ENCODE measurements around the gene SERPINA5. TPM values are rescaled to one million over a fixed set of nuclear protein-coding genes. Genes with fewer than 3 reads are reported as not detected.
A peak's percentile ranks its signal among the peaks of the same experiment; 100 is the strongest.
"Not testable (repeated sequence)": the region's sequence is repeated elsewhere in the genome, so short reads cannot be mapped to it uniquely, and the experiment has no call there.

Gene SERPINA5
- total and polyA plus RNA-seq, 3 experiments from 2014 or later: not detected

DNA sequence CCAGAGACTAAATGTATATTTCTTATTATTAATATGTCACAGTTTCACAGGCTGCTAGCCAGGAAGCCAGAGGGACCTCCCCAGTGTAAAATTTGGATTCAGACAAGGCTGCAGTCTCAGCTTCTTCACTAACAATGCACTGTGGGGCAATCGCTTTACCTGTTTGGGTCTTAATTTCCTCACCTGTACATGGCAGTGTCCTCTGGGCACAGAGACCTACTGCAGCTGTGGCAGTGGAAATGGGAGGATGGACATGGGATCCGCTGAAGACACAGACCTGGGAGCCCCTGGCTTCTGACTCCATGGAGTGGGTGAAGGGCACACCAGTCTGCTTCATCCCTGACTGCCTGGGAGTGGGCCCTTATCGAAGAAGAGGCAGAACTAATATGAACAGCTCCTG lies 6.9 kb upstream of the SERPINA5 start:
- Mint-ChIP-seq H3K9me3 (peaks cover 0 to 3% (median 0%) of the 10 kb centered on the region in 5 donors), H3K27ac (no peak overlapping the region), H3K4me1 (no peaks in the 10 kb centered on the region), H3K4me3 (no peak overlapping the region), H3K27me3 (peaks cover 3 to 6% of the 10 kb centered on the region in 2 donors), H3K36me3 (no peaks in the 10 kb centered on the region)
- POLR2A ChIA-PET: no interaction called here
- DNase-seq: no peak
- Histone ChIP-seq H3K4me3 (ENCODE audit: low read length) (no peak overlapping the region), H3K36me3 (ENCODE audit: insufficient read depth, low read length) (no peaks in the 10 kb centered on the region), H3K27ac (ENCODE audit: low read depth, low read length) (no peak overlapping the region), H3K4me1 (ENCODE audit: insufficient read depth, low read length) (no peaks in the 10 kb centered on the region), H3K27me3 (ENCODE audit: insufficient read depth, low read length, poor library complexity, severe bottlenecking) (no peaks in the 10 kb centered on the region), H3K9me3 (ENCODE audit: low read length) (no peaks in the 10 kb centered on the region)
- CTCF ChIA-PET: no interaction called here

DNA sequence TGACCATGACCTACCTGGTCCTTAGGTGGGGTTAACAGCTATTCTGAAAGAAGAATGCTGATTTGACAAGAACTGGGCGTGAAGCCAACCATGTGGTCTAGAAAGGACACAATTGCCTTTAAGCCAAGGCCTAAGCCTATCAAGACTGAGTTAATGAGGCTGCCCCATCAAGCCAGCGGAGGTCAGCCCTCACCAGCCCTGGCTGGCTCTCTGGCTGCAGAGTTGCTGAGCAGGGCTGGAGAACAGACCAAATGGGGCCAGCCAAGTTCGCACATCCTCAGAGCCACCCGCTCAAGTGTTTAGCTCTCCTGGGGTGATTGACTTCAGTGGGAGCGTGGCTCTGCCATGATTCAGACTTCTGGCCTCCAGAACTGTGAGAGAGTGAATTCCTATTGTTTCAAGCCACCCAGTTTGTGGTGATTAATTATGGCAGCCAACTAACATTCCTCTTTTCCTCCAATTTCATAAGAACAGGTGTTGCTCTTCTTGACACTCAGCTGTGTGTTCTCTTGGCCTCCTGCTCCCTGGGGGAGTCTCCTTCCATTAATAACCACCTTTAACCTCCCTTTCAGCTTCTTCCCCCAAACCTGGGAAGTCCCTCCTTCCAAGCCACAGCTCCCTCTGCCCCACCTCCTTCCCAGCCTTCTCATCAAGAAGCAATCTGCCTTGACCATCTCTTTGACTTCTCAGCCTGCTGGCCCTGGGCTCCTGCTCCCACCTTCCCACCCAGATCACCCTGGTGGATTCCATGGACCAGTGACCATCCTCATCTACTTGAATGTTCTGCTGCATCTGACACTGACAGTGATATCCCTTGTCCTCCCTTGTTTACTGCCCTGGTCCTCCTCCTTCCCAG lies 5.3 kb upstream of the SERPINA5 start:
- Histone ChIP-seq H3K27ac (ENCODE audit: low read depth, low read length) (no peak overlapping the region), H3K9me3 (ENCODE audit: low read length) (no peaks in the 10 kb centered on the region), H3K27me3 (ENCODE audit: insufficient read depth, low read length, poor library complexity, severe bottlenecking) (no peaks in the 10 kb centered on the region), H3K4me1 (ENCODE audit: insufficient read depth, low read length) (no peaks in the 10 kb centered on the region), H3K4me3 (ENCODE audit: low read length) (no peak overlapping the region), H3K36me3 (ENCODE audit: insufficient read depth, low read length) (no peaks in the 10 kb centered on the region)
- Mint-ChIP-seq H3K4me3 (no peak overlapping the region), H3K36me3 (no peaks in the 10 kb centered on the region), H3K27me3 (peaks cover 4 to 12% of the 10 kb centered on the region in 2 donors), H3K9me3 (peaks cover 0 to 2% (median 0%) of the 10 kb centered on the region in 5 donors), H3K4me1 (no peaks in the 10 kb centered on the region), H3K27ac (no peak overlapping the region)
- ChIA-PET CTCF (no interaction called here), POLR2A (no interaction called here)
- no peak for DNase-seq

DNA sequence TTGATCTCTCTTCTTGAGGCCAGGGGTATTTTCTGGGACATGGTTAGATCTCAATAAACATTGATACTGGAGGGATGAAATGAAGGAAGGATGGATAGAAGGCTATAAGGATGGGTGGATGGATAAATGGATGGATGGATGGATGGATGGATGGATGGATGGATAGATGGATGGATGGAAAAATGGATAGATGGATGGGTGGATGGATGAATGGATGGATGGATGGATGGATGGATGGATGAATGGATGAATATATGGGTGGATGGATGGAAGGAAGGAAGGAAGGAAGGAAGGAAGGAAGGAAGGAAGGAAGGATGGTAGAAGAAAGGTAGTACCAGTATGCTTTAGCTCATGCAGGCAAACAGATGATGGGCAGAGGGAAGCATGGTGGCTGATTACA lies 3.8 kb upstream of the SERPINA5 start:
- H3K4me1 ChIP-seq (ENCODE audit: insufficient read depth, low read length); POLR2A ChIA-PET; H3K4me3 ChIP-seq (ENCODE audit: low read length); H3K36me3 Mint-ChIP-seq; DNase-seq; H3K27ac ChIP-seq (ENCODE audit: low read depth, low read length); H3K36me3 ChIP-seq (ENCODE audit: insufficient read depth, low read length); H3K4me3 Mint-ChIP-seq; CTCF ChIA-PET; H3K4me1 Mint-ChIP-seq; H3K27ac Mint-ChIP-seq; H3K9me3 Mint-ChIP-seq; H3K27me3 ChIP-seq (ENCODE audit: insufficient read depth, low read length, poor library complexity, severe bottlenecking); H3K9me3 ChIP-seq (ENCODE audit: low read length): not testable (repeated sequence)
- H3K27me3 Mint-ChIP-seq: peaks cover 4 to 14% of the 10 kb centered on the region in 2 donors

DNA sequence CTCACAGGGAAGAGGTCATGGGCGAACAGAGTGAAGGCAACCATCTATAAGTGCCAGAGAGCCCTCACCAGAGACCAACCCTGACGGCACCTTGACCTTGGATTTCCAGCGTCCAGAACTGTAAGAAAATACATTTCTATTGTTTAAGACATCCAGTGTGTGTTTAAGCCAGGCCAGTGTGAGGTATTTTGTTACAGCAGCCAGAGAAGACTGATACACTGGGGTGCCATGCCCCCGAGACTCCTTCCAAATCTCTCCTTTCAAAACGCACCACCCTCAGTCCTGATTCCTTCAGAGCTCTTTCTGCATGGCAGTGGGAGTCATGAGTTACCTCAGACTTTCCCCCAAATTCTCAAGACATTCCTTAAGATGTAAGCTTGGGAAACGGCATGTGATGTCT lies 2.5 kb upstream of the SERPINA5 start:
- H3K4me1 Mint-ChIP-seq: no peaks in the 10 kb centered on the region
- DNase-seq: no peak

DNA sequence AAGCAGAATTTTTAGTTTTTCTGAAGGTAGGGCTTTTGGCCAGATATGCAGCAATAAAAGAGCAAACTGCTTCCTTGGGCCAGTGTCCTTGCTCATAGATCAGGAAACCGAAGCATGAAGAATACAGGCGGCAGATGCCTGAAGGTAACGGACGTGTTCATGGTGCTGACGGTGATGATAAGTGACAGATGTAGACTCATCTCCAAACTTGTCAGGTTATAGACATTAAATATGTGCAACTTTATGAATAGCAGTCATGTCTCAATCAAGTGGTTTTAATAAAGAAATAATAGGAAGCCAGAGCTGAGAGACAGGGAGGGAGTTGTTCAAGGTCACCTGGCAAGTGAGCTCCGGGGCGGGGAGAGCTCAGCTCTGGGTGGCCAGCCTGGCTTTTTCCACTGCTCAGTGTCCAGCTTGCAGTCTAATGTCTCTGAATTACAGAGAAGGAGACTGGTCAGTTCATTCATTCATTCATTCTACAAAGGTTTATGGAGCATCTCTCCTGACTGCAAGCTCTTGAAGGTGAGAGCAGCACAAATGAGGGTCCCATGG lies 1.0 kb downstream of the SERPINA5 start:
- CTCF ChIA-PET: no interaction called here
- Mint-ChIP-seq H3K27me3 (peaks cover 10 to 12% of the 10 kb centered on the region in 2 donors), H3K4me3 (no peak overlapping the region), H3K36me3 (no peaks in the 10 kb centered on the region), H3K4me1 (no peaks in the 10 kb centered on the region), H3K9me3 (peaks cover 0 to 2% (median 0%) of the 10 kb centered on the region in 5 donors), H3K27ac (no peak overlapping the region)
- Histone ChIP-seq H3K4me3 (ENCODE audit: low read length) (no peak overlapping the region), H3K27ac (ENCODE audit: low read depth, low read length) (no peak overlapping the region), H3K27me3 (ENCODE audit: insufficient read depth, low read length, poor library complexity, severe bottlenecking) (no peaks in the 10 kb centered on the region), H3K36me3 (ENCODE audit: insufficient read depth, low read length) (no peaks in the 10 kb centered on the region), H3K9me3 (ENCODE audit: low read length) (no peaks in the 10 kb centered on the region), H3K4me1 (ENCODE audit: insufficient read depth, low read length) (no peaks in the 10 kb centered on the region)
- POLR2A ChIA-PET: no interaction called here
- DNase-seq: no peak

More for the DNA sequence above, 2.5 kb upstream of the SERPINA5 start:
- H3K36me3 ChIP-seq (ENCODE audit: insufficient read depth, low read length): no peaks in the 10 kb centered on the region
- Mint-ChIP-seq H3K4me3 (no peak overlapping the region), H3K9me3 (peaks cover 0 to 2% (median 0%) of the 10 kb centered on the region in 5 donors), H3K36me3 (no peaks in the 10 kb centered on the region), H3K27ac (no peak overlapping the region), H3K27me3 (peaks cover 4 to 14% of the 10 kb centered on the region in 2 donors)
- H3K9me3 ChIP-seq (ENCODE audit: low read length): no peaks in the 10 kb centered on the region
- H3K27me3 ChIP-seq (ENCODE audit: insufficient read depth, low read length, poor library complexity, severe bottlenecking): no peaks in the 10 kb centered on the region
- H3K4me1 ChIP-seq (ENCODE audit: insufficient read depth, low read length): no peaks in the 10 kb centered on the region
- ChIA-PET CTCF (no interaction called here), POLR2A (no interaction called here)
- H3K27ac ChIP-seq (ENCODE audit: low read depth, low read length): no peak overlapping the region
- no peak overlapping the region for H3K4me3 ChIP-seq (ENCODE audit: low read length)

DNA sequence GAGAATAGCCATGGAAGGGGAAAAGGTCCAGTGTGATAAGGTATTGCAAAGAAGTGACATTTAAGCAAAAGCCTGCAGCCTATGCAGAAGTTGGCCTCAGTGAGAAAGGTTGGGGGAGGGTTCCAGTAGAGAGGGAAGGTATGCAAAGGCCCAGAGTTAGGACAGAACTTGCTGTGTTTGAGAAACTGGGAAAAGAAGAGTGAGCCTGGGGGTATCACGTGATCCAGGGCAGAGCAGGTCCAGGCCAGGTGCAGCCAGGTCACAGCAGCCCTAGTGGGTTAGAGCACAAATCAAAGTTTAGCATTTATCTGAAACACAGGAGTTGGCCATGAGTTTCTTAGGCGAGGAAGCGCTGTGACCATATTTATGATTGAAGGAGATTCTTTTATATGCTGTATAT lies 1.6 kb downstream of the SERPINA5 start:
- Mint-ChIP-seq H3K27ac (peak overlapping the region in 1 of 8 donors; percentile 67), H3K4me1 (no peaks in the 10 kb centered on the region), H3K36me3 (no peaks in the 10 kb centered on the region)

DNA sequence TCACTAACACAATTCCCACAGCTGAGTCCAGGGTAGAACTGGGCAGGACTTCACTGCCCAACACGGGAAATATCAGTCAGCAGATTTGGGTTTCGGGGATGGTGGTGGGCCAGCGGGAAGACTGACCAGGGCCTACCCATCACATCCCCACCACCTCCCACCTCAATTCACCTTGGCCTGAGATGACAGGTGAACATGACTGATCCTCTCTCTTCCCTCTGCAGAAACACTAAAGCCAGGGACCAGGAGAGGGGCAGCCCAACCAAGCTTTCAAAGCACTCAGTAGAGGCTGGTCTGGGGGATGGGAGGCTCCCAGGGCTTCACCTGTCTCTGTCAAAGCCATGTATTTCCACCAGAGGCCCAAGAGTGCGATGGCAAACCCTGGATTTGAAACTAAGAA lies 2.3 kb downstream of the SERPINA5 start:
- Histone ChIP-seq H3K9me3 (ENCODE audit: low read length) (no peaks in the 10 kb centered on the region), H3K27ac (ENCODE audit: low read depth, low read length) (no peak overlapping the region), H3K27me3 (ENCODE audit: insufficient read depth, low read length, poor library complexity, severe bottlenecking) (no peaks in the 10 kb centered on the region), H3K36me3 (ENCODE audit: insufficient read depth, low read length) (no peaks in the 10 kb centered on the region), H3K4me3 (ENCODE audit: low read length) (no peak overlapping the region), H3K4me1 (ENCODE audit: insufficient read depth, low read length) (no peaks in the 10 kb centered on the region)
- no peak overlapping the region for H3K4me3 Mint-ChIP-seq
- peaks cover 12 to 14% of the 10 kb centered on the region in 2 donors for H3K27me3 Mint-ChIP-seq
- H3K9me3 Mint-ChIP-seq: peaks cover 0 to 2% (median 0%) of the 10 kb centered on the region in 5 donors
- H3K36me3 Mint-ChIP-seq: no peaks in the 10 kb centered on the region
- H3K27ac Mint-ChIP-seq: no peak overlapping the region
- ChIA-PET POLR2A (no interaction called here), CTCF (no interaction called here)
- no peaks in the 10 kb centered on the region for H3K4me1 Mint-ChIP-seq
- no peak for DNase-seq

More for the DNA sequence above, 1.6 kb downstream of the SERPINA5 start:
- Histone ChIP-seq H3K4me3 (ENCODE audit: low read length) (no peak overlapping the region), H3K4me1 (ENCODE audit: insufficient read depth, low read length) (no peaks in the 10 kb centered on the region), H3K9me3 (ENCODE audit: low read length) (no peaks in the 10 kb centered on the region), H3K27me3 (ENCODE audit: insufficient read depth, low read length, poor library complexity, severe bottlenecking) (no peaks in the 10 kb centered on the region), H3K27ac (ENCODE audit: low read depth, low read length) (no peak overlapping the region), H3K36me3 (ENCODE audit: insufficient read depth, low read length) (no peaks in the 10 kb centered on the region)
- H3K27me3 Mint-ChIP-seq: peaks cover 12 to 14% of the 10 kb centered on the region in 2 donors
- ChIA-PET CTCF (no interaction called here), POLR2A (no interaction called here)
- H3K9me3 Mint-ChIP-seq: peaks cover 0 to 2% (median 0%) of the 10 kb centered on the region in 5 donors
- no peak overlapping the region for H3K4me3 Mint-ChIP-seq
- DNase-seq: no peak

DNA sequence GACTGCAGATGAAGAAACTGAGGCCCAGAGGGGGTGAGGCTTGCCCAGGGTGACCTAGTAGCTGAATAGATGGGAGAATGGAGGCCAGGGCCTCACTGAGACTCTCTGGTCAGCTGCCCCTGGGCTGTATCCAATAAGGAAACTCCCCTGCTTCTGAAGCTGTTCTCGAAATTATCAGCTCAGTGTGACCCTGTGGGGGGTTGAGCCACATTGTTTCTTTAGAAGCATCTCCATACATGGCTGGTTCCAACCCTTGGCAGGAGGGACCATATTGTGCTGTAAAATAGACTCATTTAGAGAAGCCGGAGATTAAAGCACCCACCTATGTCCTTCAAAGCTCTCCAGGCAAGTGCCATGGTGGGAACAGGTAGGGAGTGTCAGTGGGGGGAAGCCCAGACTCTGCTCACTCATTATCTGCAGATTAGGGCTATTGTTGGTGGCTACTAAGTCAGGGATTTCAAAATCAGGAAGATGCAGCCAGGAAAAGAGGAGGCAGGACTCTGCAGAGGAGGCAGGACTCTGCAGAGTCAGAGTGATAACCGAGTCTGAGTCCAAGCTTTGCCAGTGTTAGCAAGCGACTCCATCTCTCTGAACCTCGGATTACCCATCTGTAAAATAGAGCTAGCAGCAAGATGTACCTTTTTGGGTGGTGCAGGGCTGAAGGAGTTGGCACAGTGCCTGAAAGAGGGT lies 3.5 kb downstream of the SERPINA5 start:
- Histone ChIP-seq H3K27me3 (ENCODE audit: insufficient read depth, low read length, poor library complexity, severe bottlenecking) (no peaks in the 10 kb centered on the region), H3K4me3 (ENCODE audit: low read length) (no peak overlapping the region), H3K36me3 (ENCODE audit: insufficient read depth, low read length) (no peaks in the 10 kb centered on the region), H3K9me3 (ENCODE audit: low read length) (no peaks in the 10 kb centered on the region), H3K27ac (ENCODE audit: low read depth, low read length) (no peak overlapping the region), H3K4me1 (ENCODE audit: insufficient read depth, low read length) (no peaks in the 10 kb centered on the region)
- Mint-ChIP-seq H3K27ac (peak overlapping the region in 1 of 8 donors; percentile 47), H3K27me3 (peaks cover 12 to 14% of the 10 kb centered on the region in 2 donors), H3K4me1 (no peaks in the 10 kb centered on the region), H3K4me3 (no peak overlapping the region), H3K36me3 (no peaks in the 10 kb centered on the region), H3K9me3 (no peaks in the 10 kb centered on the region)
- CTCF ChIA-PET: no interaction called here
- POLR2A ChIA-PET: no interaction called here
- DNase-seq: no peak
